Immature natural killer cell (primary cell): ENCODE results near the gene ZMYND10. TPM values are rescaled to one million over a fixed set of nuclear protein-coding genes. Genes with fewer than 3 reads are reported as not detected.
"Not testable (repeated sequence)": the region's sequence is repeated elsewhere in the genome, so short reads cannot be mapped to it uniquely, and the experiment has no call there.

Source experiments
- DNase-seq, 3 donors: peaks; one replicate each; pipeline ENCODE4 v3.0.0; 2022; ENCODE audit warnings: mixed read lengths in 1 of 3
- H3K27ac Mint-ChIP-seq, 6 donors: one replicate each; pipeline ENCODE4 v1.8.0; 2020; ENCODE audit warnings: mixed read lengths in 6 of 6, mild to moderate bottlenecking in 5 of 6, inconsistent platforms in 4 of 6, moderate library complexity in 3 of 6
- H3K27me3 Mint-ChIP-seq, 3 donors: one replicate each; pipeline ENCODE4 v1.8.0; 2020 to 2021; ENCODE audit warnings: low read depth in 3 of 3, mild to moderate bottlenecking in 3 of 3, mixed read lengths in 3 of 3, moderate library complexity in 3 of 3, inconsistent platforms in 1 of 3
- H3K36me3 Mint-ChIP-seq, 3 donors: one replicate each; pipeline ENCODE4 v1.8.0; 2020; ENCODE audit warnings: mixed read lengths in 3 of 3, inconsistent platforms in 2 of 3, mild to moderate bottlenecking in 2 of 3
- H3K4me1 Mint-ChIP-seq, 2 donors: one replicate each; pipeline ENCODE4 v1.8.0; 2020; ENCODE audit warnings: inconsistent platforms in 2 of 2, mild to moderate bottlenecking in 2 of 2, mixed read lengths in 2 of 2, moderate library complexity in 1 of 2
- H3K4me3 Mint-ChIP-seq, 5 donors: one replicate each; pipeline ENCODE4 v1.8.0; 2020; ENCODE audit warnings: mild to moderate bottlenecking in 5 of 5, mixed read lengths in 5 of 5, inconsistent platforms in 3 of 5, moderate library complexity in 3 of 5
- H3K9me3 Mint-ChIP-seq, 6 donors: one replicate each; pipeline ENCODE4 v1.8.0; 2020; ENCODE audit warnings: mild to moderate bottlenecking in 6 of 6, mixed read lengths in 6 of 6, inconsistent platforms in 4 of 6, moderate library complexity in 3 of 6
- polyA plus RNA-seq, 3 donors: library from polyadenylated mRNA; unstranded; fragments of 300-500 nt; fragmentation: Illumina TruSeq; gene quantifications; one replicate each; pipeline ENCODE4 v1.2.3, GENCODE V29; 2021

Gene ZMYND10
- polyA plus RNA-seq, 3 donors from 2014 or later = 2.3 to 3.7 (median 3.6) TPM

- peaks cover 0 to 6% (median 4%) of the 10 kb centered on the region in 3 donors for H3K36me3 Mint-ChIP-seq
- no peak overlapping the region for H3K27ac Mint-ChIP-seq
- H3K27me3 Mint-ChIP-seq = peaks cover 0 to 4% (median 3%) of the 10 kb centered on the region in 3 donors
- peaks cover 36 to 39% of the 10 kb centered on the region in 2 donors for H3K4me1 Mint-ChIP-seq
- H3K9me3 Mint-ChIP-seq = no peaks in the 10 kb centered on the region
- H3K4me3 Mint-ChIP-seq = no peak overlapping the region
- no peak for DNase-seq
Measured at GRCh38 chr3:50314816-50315215, 30.7 kb downstream of the ZMYND10 start.

GRCh38 chr3:50314342-50314741 lies 31.2 kb downstream of the ZMYND10 start:
- no peaks in the 10 kb centered on the region for H3K9me3 Mint-ChIP-seq
- peaks cover 32 to 34% of the 10 kb centered on the region in 2 donors for H3K4me1 Mint-ChIP-seq
- DNase-seq = no peak
- H3K27ac Mint-ChIP-seq = peak overlapping the region in 2 of 6 donors; percentile 31 to 43
- peaks cover 0 to 6% (median 4%) of the 10 kb centered on the region in 3 donors for H3K36me3 Mint-ChIP-seq
- H3K27me3 Mint-ChIP-seq = peaks cover 0 to 4% (median 3%) of the 10 kb centered on the region in 3 donors
- no peak overlapping the region for H3K4me3 Mint-ChIP-seq

GRCh38 chr3:50312041-50312440 lies 33.5 kb downstream of the ZMYND10 start:
- H3K27me3 Mint-ChIP-seq, DNase-seq, H3K27ac Mint-ChIP-seq, H3K4me3 Mint-ChIP-seq, H3K9me3 Mint-ChIP-seq, H3K36me3 Mint-ChIP-seq: not testable (repeated sequence)
- peaks cover 17 to 18% of the 10 kb centered on the region in 2 donors for H3K4me1 Mint-ChIP-seq

GRCh38 chr3:50304601-50305000 lies 40.9 kb downstream of the ZMYND10 start:
- no peak overlapping the region for H3K27ac Mint-ChIP-seq
- peaks cover 0 to 3% (median 0%) of the 10 kb centered on the region in 3 donors for H3K27me3 Mint-ChIP-seq
- peaks cover 10 to 14% of the 10 kb centered on the region in 2 donors for H3K4me1 Mint-ChIP-seq
- H3K9me3 Mint-ChIP-seq = no peaks in the 10 kb centered on the region
- H3K36me3 Mint-ChIP-seq = no peaks in the 10 kb centered on the region
- no peak for DNase-seq
- H3K4me3 Mint-ChIP-seq = no peak overlapping the region

GRCh38 chr3:50303013-50303815 lies 42.3 kb downstream of the ZMYND10 start, which contains the start of gene HYAL1:
Gene HYAL1 (minus strand): TSS chr3:50303574. CDS start chr3:50302956, 618 bp downstream.
- no peak within 1 kb of the TSS for H3K27ac Mint-ChIP-seq
- peaks cover 21 to 26% of the 10 kb centered on the region in 2 donors for H3K4me1 Mint-ChIP-seq
- DNase-seq = no peak
- peaks cover 0 to 4% (median 0%) of the 10 kb centered on the region in 3 donors for H3K27me3 Mint-ChIP-seq
- no peaks in the 10 kb centered on the region for H3K36me3 Mint-ChIP-seq
- H3K4me3 Mint-ChIP-seq = no peak within 1 kb of the TSS
- H3K9me3 Mint-ChIP-seq = no peaks in the 10 kb centered on the region

- no peak overlapping the region for H3K27ac Mint-ChIP-seq
Measured at GRCh38 chr3:50302095-50303012, 43.2 kb downstream of the ZMYND10 start.

GRCh38 chr3:50300681-50301254 lies 44.8 kb downstream of the ZMYND10 start:
- Mint-ChIP-seq H3K36me3 (no peaks in the 10 kb centered on the region), H3K4me3 (peak overlapping the region; percentile 39 to 98 (median 95)), H3K27ac (peak overlapping the region; percentile 95 to 99 (median 98)), H3K4me1 (peaks cover 27 to 34% of the 10 kb centered on the region in 2 donors), H3K27me3 (peaks cover 0 to 4% (median 0%) of the 10 kb centered on the region in 3 donors), H3K9me3 (no peaks in the 10 kb centered on the region)
- DNase-seq = no peak

More at GRCh38 chr3:50302095-50303012, 43.2 kb downstream of the ZMYND10 start:
- no peak for DNase-seq
- Mint-ChIP-seq H3K4me3 (no peak overlapping the region), H3K4me1 (peaks cover 27 to 33% of the 10 kb centered on the region in 2 donors), H3K36me3 (no peaks in the 10 kb centered on the region), H3K9me3 (no peaks in the 10 kb centered on the region), H3K27me3 (peaks cover 0 to 4% (median 0%) of the 10 kb centered on the region in 3 donors)

- H3K4me1 Mint-ChIP-seq = peaks cover 27 to 34% of the 10 kb centered on the region in 2 donors
- DNase-seq = no peak
- peak overlapping the region; percentile 95 to 99 (median 98) for H3K27ac Mint-ChIP-seq
- no peaks in the 10 kb centered on the region for H3K9me3 Mint-ChIP-seq
- H3K36me3 Mint-ChIP-seq = no peaks in the 10 kb centered on the region
- H3K27me3 Mint-ChIP-seq = peaks cover 0 to 4% (median 0%) of the 10 kb centered on the region in 3 donors
- H3K4me3 Mint-ChIP-seq = peak overlapping the region; percentile 92 to 98 (median 95)
Measured at GRCh38 chr3:50299929-50300680, 45.4 kb downstream of the ZMYND10 start.

GRCh38 chr3:50299638-50299928 lies 45.9 kb downstream of the ZMYND10 start:
- Mint-ChIP-seq H3K27ac (peak overlapping the region; percentile 95 to 99 (median 98)), H3K4me3 (peak overlapping the region; percentile 92 to 98 (median 95)), H3K27me3 (peaks cover 0 to 4% (median 0%) of the 10 kb centered on the region in 3 donors), H3K36me3 (no peaks in the 10 kb centered on the region), H3K9me3 (no peaks in the 10 kb centered on the region), H3K4me1 (peaks cover 27 to 34% of the 10 kb centered on the region in 2 donors)
- DNase-seq = no peak

- Mint-ChIP-seq H3K4me1 (peaks cover 27 to 34% of the 10 kb centered on the region in 2 donors), H3K27ac (peak within 1 kb of the TSS; percentile 95 to 99 (median 98)), H3K27me3 (peaks cover 0 to 4% (median 0%) of the 10 kb centered on the region in 3 donors), H3K4me3 (peak within 1 kb of the TSS; percentile 92 to 98 (median 95)), H3K9me3 (no peaks in the 10 kb centered on the region), H3K36me3 (no peaks in the 10 kb centered on the region)
- DNase-seq = peak; percentile 100
Measured at GRCh38 chr3:50298836-50299637, 46.5 kb downstream of the ZMYND10 start, which contains the start of the genes HYAL3 and NAA80. Gene HYAL3 (minus strand): TSS chr3:50299405. CDS start chr3:50295602, 3,803 bp downstream. Gene NAA80 (minus strand): TSS chr3:50299405. CDS start chr3:50297463, 1,942 bp downstream.

- Mint-ChIP-seq H3K4me3 (peak overlapping the region; percentile 66 to 98 (median 95)), H3K4me1 (peaks cover 29 to 34% of the 10 kb centered on the region in 2 donors), H3K9me3 (no peaks in the 10 kb centered on the region), H3K27me3 (peaks cover 0 to 4% (median 0%) of the 10 kb centered on the region in 3 donors), H3K36me3 (no peaks in the 10 kb centered on the region), H3K27ac (peak overlapping the region; percentile 72 to 99 (median 91))
- DNase-seq = no peak
Measured at GRCh38 chr3:50297896-50298725, 47.4 kb downstream of the ZMYND10 start.
